HG02588 (cell line): ENCODE results near the gene NOTUM.

Source experiments
- ATAC-seq: cut with Tn5 transposase; IDR thresholded peaks from one replicate; pipeline ENCODE4 v1.9.1; 2021; ENCODE audit warnings: mild to moderate bottlenecking, moderate library complexity; ENCODE audit not compliant: unreplicated experiment

NOTUM gene

DNA sequence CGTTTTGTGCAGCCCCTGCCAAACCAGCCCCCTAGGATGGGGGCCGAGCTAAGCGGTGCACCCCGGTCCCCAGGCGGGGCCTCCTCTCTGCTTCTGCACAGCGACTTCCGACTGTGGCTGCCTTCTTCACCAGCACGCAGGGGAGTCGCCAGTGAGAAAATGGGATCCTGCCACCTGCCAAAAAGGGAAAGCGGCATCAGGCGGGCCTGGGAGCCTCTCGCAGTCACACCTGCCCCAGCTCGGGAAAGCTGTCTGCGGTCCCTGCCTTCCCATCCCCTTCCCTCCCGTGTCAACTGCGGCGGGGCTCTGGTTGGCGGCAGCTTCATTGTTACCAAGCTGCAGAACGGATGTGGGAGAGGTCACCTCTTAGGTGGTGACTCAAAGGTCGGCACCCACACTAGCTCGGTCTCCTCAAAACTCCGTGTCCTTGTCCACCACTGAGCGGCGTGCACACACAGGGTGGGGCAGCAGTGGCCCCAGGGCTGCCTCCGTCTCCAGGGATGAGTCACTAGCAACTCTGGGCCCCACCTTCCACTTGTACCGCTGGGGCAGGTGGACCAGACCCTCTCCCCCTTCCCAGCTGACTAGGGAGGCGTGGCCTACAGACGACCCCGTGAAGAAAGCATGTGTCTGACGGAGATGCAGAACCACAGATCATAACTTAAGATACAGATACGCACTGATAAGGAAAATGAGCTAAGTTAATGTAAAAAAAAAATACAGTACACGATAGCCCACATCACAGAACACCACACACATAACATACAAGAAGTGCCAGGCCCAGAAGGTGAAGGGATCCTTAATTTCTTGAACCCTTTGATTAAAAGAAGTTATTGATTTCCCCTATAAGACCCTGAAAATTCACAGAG is 48.3 kb downstream of the NOTUM start:
- ATAC-seq, result no peak

DNA sequence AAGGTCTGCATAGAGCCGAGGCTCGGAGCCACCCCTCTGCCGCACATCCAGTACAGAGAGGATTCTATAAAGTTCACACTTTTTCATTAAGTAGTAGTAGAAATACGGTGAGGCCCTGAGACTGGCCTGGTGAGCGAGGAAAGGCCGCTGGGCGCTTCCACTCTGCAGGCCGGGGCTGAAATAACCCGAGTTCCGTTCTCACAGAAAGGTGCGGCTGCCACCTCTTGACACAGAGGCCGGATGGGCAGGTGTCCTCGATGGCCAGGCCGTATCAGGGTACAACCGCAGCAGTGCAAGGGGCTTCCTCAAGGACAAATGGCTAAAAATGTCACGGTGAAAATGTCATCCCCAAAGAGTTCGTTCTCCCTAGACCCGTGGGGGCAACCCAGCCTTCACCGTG is 49.0 kb downstream of the NOTUM start:
- no peak for ATAC-seq

DNA sequence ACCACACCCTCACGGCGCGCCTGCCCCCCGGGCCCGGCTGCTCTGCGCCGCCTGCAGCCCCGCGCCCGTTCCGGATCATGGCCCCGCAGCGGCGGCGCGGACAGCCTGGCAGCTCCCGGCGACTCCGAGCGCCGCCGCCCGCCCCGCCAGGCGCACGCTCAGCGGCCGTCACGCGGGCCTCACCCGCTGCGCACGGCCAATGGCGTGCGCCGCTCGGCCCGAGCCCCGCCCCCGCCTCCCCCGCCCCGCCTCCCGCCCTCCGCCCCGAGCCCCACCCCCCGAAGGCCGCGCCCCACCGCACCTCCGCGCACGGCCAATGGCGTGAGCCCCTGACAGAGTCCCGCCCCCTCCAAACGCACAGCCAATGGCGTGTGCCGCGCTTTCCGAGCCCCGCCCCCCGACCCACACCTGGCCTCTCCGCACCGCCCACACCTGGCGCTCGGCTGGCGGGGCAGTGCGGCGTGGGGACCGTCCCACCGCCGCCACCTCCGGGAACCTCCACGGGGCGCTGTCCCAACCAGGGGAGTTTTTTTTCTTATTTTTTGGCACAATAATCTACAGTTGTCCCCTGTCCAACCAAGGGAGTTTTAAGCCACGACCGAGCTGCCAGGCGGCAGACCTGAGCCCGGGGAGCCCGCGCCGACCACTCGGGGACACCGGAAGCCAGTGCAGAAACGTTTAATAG is 49.6 kb downstream of the NOTUM start, which contains the start of gene PCYT2:
PCYT2 (minus strand) TSS at position 123 of the 685 bp plus-strand sequence; CDS start at position 79, 44 bp downstream.
- ATAC-seq, result peak; percentile 68

DNA sequence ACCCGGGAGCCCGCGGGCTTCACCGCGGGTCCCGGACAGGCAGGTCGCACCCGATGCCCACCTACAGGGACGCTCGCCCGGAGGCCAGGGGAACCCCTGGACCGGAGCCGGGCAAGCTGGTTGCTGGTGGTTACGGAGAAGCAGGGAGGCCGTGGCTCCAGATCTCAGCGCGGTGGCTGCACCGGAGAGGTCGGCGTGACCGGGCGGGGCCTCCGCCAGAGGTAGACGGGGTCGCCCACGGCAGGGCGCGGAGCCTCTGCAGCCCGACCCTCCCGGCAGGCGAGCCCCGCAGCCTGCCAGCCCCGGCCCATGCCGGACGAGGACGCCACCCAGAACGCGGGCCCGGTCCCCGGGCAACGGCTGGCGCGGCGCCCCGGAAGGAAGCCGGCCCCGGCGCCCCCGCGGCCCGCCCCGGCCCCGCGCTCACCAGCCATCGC is 50.1 kb downstream of the NOTUM start:
- peak; percentile 28 for ATAC-seq

DNA sequence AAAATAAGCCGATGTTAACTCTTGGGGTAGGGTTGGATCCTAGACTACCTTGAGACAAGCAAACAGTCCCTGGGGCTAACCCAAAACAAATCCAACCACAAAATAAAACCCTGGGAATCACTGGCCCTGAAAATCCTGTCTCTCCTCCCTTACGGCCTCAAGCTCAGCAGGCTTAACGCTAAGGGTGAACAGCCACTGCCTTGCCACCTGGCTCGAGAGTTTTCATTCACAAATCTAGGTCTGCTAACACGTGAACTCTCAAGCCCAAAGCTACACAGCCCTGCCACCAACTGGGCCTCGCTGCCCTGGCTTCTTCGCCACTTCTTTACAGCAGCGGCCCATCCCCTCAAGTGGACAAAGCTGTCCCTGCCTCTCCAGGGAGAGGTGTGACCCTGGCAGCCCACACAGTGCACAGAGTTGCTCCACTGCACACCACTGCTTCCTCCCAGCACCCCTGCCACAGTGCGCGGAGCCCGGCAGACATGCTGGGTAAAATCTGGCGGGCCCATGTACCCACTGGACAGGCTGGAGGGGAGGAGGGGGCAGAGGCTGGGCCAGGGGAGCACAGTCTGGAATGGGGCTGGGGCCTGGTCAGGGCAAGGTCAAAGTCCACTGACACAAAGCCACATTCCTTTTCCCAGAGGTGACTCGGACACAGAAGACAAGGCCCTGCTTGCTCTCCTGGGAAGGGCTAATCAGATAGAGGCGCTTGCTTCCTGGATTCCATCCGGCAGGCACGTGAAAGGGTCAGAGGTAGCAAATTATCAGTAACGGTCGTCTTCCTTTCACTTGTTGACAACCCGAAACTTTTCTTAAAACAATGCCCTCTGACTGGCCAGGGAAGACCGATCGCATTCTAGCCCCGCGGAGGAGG is 50.8 kb downstream of the NOTUM start:
- ATAC-seq, result no peak

DNA sequence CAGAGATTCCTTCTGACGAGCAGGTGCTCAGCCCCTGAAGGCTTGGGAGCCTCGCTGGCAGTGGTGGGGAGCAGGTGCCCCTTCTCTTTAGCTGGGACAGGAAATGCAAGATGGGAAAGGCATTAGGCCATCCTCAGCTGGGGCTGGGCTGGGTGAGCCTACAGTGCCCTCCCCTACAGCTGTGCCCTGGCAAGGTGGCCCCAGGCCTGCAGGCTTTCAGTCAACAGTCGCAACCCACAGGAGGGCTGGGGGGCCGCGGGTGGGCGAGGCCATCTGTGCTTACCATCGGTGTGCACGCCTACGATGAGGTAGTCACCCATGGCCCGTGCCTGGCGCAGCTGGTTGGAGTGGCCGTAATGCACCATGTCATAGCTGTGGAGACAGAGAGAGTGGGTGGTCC is 51.8 kb downstream of the NOTUM start:
- no peak for ATAC-seq

DNA sequence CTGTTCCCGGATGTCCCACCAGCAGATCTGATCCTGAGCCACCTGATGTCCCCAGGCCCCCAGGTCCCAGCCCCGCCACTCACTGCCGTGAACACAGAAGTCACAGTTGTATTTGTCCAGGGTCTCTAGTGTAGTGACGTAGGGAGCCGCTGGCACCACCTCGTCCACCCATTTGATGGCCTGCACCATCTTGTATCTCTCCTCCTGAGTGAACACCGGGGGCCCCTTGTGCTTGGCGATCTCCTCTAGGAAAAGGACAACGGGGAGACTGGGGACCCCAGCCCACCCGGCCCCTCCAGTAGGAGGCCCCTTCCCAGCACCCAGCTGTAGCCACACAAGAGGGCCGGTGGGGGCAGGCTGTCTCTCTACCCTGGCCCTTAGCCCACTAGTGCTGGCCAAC is 52.2 kb downstream of the NOTUM start:
- ATAC-seq, result no peak

DNA sequence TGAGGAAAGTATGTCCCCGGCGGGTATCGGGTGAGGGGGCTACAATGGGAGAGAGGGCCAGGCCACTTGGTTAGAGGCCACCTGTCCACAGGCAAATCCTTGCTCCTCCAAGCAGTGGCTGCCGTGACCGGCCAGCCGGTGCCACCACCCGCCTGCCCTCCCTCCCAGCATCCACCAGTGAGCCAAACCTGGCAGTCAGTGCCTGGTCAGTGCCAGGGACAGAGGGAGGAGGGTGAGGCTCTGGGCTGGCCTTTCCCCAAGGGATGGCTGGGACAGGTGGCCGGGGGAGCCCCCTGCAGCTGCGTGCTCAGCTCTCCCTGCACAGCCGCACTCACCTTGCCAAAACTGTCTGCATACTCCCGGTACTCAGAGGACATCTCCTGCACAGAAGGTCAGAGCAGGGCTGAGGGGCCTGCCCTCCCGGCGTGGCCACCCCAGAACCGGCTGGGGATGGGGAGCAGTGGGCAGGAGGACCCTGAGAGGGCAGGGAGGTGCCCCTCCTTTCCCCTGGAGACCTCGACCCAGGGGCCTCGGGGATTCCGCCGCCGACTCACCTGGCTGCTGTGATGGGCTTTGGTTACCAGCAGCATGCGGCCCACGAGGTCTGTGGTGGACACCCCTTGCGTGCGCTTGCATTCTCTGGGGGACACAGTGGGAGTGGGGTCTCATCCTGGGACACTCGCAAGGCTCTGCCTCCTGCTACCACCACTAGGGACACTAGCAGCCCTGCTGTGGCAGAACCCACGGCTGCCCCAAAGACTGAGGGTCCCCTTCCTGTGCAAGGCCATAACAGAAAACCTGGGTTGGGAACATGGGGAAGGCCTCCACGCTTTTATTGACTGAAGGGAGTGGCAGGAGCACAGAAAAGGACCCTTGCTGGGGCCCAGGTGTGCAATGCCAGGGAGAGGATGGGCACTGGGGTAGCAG is 53.5 kb downstream of the NOTUM start:
- no peak for ATAC-seq

DNA sequence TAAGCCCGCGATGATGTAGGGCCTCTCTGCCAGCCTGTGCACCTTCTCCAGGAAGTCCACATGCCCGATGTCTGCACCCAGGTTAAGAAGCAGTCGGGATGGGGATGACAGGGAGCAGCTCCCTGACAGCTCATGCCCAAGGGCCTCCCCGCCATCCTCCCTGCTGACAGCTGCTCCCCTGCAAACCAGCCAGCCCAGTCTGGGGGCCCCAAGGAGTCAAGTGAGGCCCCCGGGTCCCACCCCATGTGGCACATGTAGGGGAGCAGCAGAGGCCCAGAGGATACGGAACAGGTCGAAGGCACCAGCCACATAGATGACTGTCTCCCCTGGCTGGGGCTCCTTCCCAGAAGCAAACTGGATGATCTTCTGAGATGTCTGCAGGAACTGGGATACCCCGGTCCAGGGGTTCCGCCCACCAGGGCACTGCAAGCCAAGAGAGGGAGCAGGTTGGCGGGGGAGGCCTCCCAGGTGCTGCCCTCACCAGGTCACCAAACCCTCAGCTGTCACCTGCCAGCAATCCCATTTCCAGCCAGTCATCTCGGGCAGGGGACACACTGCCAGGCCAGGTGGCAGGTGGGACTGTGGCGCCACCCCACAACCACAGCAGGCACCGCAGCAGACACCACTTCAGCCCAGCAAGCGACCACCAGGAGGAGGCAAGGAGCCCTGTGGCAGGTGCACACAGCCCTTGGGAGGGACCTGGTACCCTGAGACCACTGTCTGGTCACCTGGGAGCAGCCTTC is 54.3 kb downstream of the NOTUM start:
- no peak for ATAC-seq

DNA sequence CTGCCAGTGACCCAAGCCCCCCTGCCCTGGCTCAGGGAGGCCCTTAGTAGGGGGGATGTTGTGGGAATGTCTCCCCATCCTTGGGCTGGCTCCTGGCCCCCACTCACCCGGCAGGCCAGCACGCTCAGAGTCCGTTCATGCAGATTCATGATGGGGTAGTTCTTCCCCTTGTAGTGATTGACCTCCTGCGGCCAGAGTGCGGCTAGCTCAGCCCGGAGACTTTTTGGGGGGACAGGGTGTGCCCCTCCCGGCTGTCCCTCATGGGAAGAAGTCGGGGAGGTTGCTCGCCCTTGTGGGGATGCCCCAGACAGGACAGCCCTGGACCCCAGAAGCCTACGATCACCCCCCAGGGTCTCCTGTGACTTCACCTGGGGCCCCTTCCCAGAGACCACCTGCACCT is 55.0 kb downstream of the NOTUM start:
- ATAC-seq, result no peak

DNA sequence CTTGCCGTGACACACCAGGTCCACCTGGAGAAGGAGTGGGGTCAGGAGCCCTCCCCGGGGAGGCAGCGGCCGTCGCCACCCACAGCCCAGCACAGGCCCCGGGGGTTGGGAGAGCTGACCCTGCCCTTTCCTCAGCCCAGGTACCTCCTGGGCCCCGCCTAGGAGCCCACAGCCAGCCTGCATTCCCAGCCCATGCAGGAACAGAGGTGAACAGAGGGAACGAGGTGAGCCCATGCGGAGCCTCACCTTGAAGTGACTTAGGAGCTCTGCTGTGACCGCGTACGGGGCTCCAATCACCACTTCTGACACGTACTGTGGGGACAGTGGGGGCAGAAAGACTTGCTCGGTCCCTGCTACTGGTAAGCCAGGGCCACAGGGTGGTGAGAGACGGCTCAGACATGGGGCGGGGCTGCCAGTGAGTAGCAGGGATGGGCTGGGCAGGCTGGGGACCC is 55.5 kb downstream of the NOTUM start:
- no peak for ATAC-seq

DNA sequence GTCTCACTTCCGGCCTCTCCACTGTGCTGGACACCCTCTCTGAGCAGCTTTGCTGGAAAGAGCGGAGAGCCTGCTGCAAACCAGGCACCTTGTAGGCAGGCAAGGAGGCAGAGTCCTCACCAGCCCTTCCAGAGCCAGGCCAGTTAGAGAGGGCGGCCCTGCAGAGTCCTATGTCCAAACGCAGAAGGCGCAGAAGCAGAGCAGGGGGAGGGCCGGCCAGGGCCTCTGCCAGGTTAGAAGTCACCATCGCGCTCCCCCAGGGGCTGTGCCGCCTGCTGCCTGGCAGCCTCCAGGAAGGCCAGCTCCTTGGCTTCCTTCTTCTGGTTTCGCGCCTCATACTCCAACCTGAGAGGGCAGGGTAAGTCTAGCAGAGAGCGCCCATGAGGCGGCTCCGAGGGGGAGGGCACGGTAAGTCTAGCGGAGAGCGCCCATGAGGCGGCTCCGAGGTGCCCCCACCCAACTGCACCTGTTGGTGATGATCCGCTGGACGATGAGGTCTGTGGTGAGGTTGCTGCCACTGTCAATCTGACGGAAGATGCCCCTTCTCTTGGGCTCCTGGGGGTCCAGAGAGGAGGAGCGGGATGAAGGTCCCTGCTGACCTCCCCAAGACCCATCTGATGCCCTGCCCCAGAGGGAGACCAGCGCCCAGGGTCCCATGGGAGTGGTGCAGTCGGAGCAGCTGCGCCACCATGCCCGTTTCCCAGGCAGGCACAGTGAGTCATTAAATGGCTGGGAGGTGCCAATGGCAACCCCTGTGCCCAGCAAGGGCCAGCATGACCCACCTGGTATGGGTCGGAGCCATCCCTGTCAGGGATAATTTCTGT is 56.2 kb downstream of the NOTUM start:
- ATAC-seq, result no peak

DNA sequence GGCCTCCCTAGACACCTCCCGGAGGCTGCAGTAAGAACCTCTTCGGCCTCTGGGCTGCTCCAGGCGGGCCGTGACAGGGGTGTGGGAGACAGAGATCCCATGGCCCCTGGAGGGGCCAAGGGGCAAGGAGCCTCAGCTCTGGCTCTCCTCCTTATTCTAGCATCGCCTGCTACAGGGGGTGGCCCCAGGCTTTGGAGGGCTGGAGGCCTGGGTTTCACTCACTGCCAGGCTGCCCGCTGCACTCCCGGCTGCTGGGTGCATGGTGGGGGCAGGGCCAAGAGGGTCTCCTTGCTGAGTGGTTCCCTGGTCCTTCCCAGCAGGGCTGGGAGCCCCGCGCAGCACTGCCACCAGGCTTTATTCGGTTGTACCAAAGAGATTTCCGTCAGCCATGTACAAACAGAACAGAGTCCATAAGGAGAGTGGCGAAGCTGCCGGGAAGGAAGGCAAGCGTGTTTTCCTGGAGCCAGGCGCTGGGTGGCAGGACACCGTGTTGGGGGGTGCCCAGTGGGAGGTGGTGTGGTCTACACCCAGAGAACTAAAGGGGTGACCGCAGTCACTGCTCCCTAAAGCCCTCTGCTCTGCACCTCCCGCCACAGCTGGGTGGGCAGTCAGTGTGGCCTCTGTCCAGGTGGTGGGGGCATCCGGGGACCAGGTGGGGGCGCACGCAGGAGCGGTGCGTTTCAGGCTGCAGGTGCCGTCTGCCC is 56.9 kb downstream of the NOTUM start:
- no peak for ATAC-seq

DNA sequence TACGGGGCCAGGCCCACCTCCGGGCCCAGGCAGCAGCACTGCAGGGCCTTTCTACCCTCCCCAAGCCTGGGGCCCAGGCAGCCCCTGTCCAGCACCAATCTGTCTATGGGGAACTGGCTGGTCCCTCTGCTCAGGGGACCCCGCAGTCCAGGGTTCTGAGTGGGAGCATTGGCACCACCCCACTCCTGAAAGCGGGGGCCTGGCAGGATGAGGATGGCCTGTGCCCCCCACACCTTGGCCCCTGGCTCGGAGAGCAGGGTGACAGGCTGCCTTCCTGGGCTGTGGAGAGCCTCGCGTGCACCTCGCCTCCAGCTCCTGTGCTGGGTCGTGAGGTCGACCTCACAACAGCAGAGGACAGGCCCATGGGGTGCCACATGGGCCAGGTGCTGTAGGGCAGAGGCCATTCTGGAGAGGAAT is 57.6 kb downstream of the NOTUM start:
- no peak for ATAC-seq

DNA sequence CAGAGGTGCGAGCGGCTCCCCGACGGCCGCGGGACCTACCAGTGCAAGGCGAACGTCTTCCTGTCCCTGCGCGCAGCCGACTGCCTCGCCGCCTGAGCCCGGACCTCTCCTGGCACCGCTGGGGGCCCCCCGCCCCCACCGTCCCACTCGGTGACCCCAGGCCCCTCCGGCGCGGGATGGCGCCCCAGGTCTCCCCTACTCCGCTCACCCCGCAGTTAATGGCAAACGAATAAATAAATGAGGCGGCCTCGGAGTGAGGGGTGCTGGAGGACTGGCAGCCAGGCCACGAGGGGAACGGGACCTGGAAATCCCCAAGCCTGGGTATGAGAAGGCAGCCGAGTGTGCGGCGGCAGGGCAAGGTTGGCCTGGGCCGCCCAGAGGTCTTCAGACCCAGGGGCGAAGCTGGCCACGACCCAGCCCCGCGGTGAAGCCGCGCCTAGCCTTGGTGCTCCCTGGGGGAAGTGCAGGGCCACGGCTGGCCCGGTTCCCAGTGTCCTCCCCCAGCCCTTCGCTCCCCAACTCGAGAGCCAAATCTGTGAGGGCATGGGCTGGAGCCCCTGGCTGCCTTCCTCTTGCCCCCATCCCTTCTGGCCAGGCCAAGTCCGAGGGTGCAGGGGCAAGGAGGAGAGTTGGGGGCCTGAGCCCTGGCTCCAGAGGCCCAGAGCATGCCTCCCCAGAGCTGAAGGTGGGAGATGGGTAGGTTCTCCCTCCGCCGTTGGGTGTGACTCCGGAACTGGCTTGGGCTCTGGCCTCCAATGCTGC is 58.2 kb downstream of the NOTUM start:
- no peak for ATAC-seq
